ENCODE results near the gene EDEM1. TPM values are rescaled to one million over a fixed set of nuclear protein-coding genes. Genes with fewer than 3 reads are reported as not detected.

Gene EDEM1
- polyA plus RNA-seq, 1 donor from 2014 or later, result 13.6 TPM

GRCh38 chr3:5248822-5249221 lies 61.3 kb downstream of the EDEM1 start:
- H3K36me3 ChIP-seq (ENCODE audit: insufficient read depth, low read length), result no peaks in the 10 kb centered on the region
- no peaks in the 10 kb centered on the region for H3K79me2 ChIP-seq (replicated peaks; ENCODE audit: insufficient read depth, low read length)
- H4K20me1 ChIP-seq (ENCODE audit: insufficient read depth), result no peaks in the 10 kb centered on the region
- no peaks in the 10 kb centered on the region for H3F3A ChIP-seq (ENCODE audit: insufficient read depth, low read length, poor library complexity, severe bottlenecking)
- H3K9me2 ChIP-seq (ENCODE audit: insufficient read depth, low read length), result no peaks in the 10 kb centered on the region
- H3K9me3 ChIP-seq (ENCODE audit: low read length), result no peaks in the 10 kb centered on the region
- no peak overlapping the region for H3K4me3 ChIP-seq (ENCODE audit: low read length)
- H3K27me3 ChIP-seq (ENCODE audit: insufficient read depth, low read depth, low read length), result no peaks in the 10 kb centered on the region
- no peak overlapping the region for H2AFZ ChIP-seq (ENCODE audit: low read depth, low read length)
- no peak overlapping the region for H3K9ac ChIP-seq (ENCODE audit: low read length)
- TF ChIP-seq CTCF (IDR thresholded peaks at IDR 0.05; ENCODE audit: poor library complexity, severe bottlenecking), result no peak
- no peak for TF ChIP-seq SMC3 (conservative IDR thresholded peaks at IDR 0.05; ENCODE audit: poor library complexity)
- TF ChIP-seq TAF1 (IDR thresholded peaks at IDR 0.05; ENCODE audit: low read depth), result no peak
- TF ChIP-seq EZH2 (IDR thresholded peaks at IDR 0.05; ENCODE audit: borderline replicate concordance, insufficient read depth, low read length, poor library complexity, severe bottlenecking), result no peak
- TF ChIP-seq POLR2AphosphoS5 (IDR thresholded peaks at IDR 0.05), result no peak
- TF ChIP-seq REST (IDR thresholded peaks at IDR 0.05; ENCODE audit: borderline replicate concordance), result no peak
- TF ChIP-seq MXI1 (conservative IDR thresholded peaks at IDR 0.05; ENCODE audit: poor library complexity, severe bottlenecking), result no peak
- TF ChIP-seq EP300 (conservative IDR thresholded peaks at IDR 0.05; ENCODE audit: poor library complexity, severe bottlenecking), result no peak
- no peak for TF ChIP-seq RAD21 (conservative IDR thresholded peaks at IDR 0.05)
- no peak overlapping the region for H3K4me2 ChIP-seq (ENCODE audit: low read length)
- H3K27ac ChIP-seq (ENCODE audit: low read length), result no peak overlapping the region

GRCh38 chr3:5250467-5251195 lies 63.1 kb downstream of the EDEM1 start:
- H3K9ac ChIP-seq (ENCODE audit: low read length), result no peak overlapping the region
- H3K27me3 ChIP-seq (ENCODE audit: insufficient read depth, low read depth, low read length), result no peaks in the 10 kb centered on the region
- H3F3A ChIP-seq (ENCODE audit: insufficient read depth, low read length, poor library complexity, severe bottlenecking), result no peaks in the 10 kb centered on the region
- H3K4me3 ChIP-seq (ENCODE audit: low read length), result no peak overlapping the region
- TF ChIP-seq POLR2AphosphoS5 (IDR thresholded peaks at IDR 0.05), result no peak
- no peak for TF ChIP-seq RAD21 (conservative IDR thresholded peaks at IDR 0.05)
- no peak for TF ChIP-seq MXI1 (conservative IDR thresholded peaks at IDR 0.05; ENCODE audit: poor library complexity, severe bottlenecking)
- TF ChIP-seq EP300 (conservative IDR thresholded peaks at IDR 0.05; ENCODE audit: poor library complexity, severe bottlenecking), result no peak
- TF ChIP-seq REST (IDR thresholded peaks at IDR 0.05; ENCODE audit: borderline replicate concordance), result no peak
- TF ChIP-seq EZH2 (IDR thresholded peaks at IDR 0.05; ENCODE audit: borderline replicate concordance, insufficient read depth, low read length, poor library complexity, severe bottlenecking), result no peak
- no peak for TF ChIP-seq CTCF (IDR thresholded peaks at IDR 0.05; ENCODE audit: poor library complexity, severe bottlenecking)
- no peak for TF ChIP-seq SMC3 (conservative IDR thresholded peaks at IDR 0.05; ENCODE audit: poor library complexity)
- no peak for TF ChIP-seq TAF1 (IDR thresholded peaks at IDR 0.05; ENCODE audit: low read depth)
- H3K9me2 ChIP-seq (ENCODE audit: insufficient read depth, low read length), result no peaks in the 10 kb centered on the region
- no peak overlapping the region for H3K27ac ChIP-seq (ENCODE audit: low read length)
- no peaks in the 10 kb centered on the region for H4K20me1 ChIP-seq (ENCODE audit: insufficient read depth)
- no peak overlapping the region for H3K4me2 ChIP-seq (ENCODE audit: low read length)
- no peaks in the 10 kb centered on the region for H3K9me3 ChIP-seq (ENCODE audit: low read length)
- no peaks in the 10 kb centered on the region for H3K79me2 ChIP-seq (replicated peaks; ENCODE audit: insufficient read depth, low read length)
- H3K36me3 ChIP-seq (ENCODE audit: insufficient read depth, low read length), result no peaks in the 10 kb centered on the region
- no peak overlapping the region for H2AFZ ChIP-seq (ENCODE audit: low read depth, low read length)
